HG03196 (cell line): Measurements from ENCODE around the gene TMEM179.

Source experiments
- ATAC-seq: cut with Tn5 transposase; IDR thresholded peaks from one replicate; pipeline ENCODE4 v1.9.1; 2021; ENCODE audit not compliant: unreplicated experiment

Gene TMEM179

DNA sequence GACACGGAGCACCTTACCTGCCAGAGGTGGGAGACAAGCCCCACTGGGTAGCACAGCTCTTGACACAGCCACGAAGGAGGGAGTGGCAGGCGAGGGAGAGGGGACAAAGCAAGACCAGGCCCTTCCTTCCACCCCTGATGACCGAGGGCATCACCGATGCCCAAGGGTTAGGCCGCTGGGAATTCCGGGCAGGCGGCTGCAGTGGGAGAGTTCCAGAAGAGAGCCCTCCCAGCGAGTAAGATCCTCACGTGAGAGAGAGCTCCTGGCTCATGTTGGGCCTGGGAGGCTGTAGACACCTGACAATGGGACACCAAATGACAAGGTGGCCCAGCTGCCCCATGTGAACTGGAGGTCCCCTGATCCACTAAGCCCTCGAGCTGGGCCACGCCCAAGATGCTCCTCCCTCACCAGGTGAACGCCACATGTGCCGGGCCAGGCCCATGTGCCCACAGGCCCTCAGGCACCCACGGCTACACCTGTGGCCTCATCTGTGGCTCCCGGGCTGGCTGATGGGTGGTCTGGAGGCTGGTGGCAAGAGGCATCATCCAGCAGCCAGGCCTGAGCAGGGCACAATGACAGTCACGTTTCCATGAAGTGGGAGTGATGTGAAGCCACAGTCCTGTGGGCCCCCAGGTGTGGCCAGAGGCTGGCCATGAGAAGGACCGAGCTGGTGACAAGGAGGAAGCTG is 57.1 kb downstream of the TMEM179 start:
- ATAC-seq = no peak

DNA sequence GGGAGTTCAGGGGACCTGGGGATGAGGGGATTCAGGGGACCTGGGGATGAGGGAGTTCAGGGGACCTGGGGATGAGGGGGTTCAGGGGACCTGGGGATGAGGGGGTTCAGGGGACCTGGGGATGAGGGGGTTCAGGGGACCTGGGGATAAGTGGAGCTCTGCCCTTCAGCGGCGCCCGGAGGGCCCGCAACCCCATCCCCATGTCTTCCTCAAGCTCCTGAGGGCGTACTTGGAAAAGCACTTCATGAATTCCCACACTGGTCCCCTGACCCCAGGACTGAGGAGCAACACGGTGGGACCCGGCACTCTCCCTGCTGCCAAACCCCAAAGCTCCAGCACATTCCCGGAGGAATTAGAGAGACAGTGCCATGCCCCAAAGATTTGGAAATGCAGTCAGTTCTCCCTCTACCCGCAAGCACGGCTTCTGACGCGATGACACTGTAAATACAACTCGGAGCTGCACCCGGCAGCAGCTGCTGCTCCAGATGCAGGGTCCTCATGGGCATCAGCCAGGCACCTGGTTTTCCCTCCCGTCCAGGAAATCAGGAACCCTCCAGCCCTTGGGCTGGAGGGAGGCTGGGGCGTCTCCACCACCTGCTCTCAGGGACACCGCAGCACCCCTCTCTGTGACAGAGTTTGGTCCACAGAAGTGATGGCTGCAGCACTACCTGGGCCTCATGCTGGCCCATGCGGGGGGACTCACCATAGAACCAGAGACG is 57.8 kb downstream of the TMEM179 start:
- no peak for ATAC-seq

DNA sequence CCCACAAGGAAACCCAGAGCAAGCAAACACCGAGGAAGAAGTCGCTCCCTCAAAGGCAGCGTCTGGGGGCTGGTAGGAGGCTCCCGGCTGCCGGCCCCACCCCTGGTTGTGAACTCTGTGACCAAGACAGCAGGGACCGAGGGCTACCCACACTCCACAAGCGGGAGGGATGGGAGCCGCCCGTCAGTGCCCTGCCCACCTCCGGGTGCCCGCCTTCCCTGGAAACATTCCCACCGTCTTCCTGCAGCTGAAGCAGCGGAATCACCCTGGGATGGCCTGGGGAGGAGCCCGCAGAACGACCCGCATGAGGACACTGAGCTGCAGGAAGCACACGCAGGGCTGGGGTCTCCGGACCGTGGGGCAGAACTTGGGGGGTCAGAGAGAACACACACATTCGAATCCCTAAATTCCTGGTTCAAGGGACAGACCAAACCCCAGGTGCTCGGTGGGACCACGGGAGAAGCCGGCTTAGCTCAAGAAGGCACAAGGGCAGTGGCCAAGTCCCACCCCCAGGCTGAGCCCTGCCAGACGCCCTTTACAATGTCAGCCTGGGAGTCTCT is 58.5 kb downstream of the TMEM179 start:
- ATAC-seq = no peak

DNA sequence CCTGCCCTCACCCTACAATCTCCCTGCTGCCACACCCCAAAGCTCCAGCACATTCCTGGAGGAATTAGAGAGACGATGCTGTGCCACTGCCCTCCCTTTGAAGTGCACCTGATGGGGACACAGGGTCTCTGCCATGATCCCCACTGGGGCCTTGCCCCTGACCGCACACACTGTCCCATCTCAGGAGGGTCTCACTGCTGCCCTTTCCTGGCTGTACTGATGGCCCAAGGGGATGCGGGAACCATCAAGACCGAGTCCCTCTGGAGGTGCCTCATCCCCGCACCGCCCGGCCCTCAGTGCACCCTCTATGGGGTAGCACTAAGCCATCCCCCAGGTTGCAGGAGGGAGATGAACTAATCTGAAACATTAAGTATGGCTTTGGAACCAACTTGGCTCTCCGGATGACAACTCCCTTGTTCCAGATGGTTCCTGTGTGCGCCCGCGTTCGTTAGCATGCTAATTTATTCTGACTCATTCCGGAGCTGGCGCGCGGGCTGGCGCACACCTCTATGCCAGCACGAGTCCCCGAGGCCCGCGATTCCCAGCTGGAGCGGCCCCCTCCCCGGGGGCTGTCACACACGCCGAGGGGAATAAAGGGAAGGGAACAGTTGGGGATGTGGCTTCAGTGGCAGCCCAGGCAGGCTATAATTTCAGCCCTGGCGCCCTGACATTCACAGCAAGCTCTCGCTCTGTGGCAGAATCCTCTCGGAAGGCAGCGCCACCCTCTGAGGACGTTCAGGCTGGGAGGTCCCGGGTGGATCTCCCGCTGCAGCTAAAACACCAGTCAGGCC is 59.2 kb downstream of the TMEM179 start:
- ATAC-seq = no peak

DNA sequence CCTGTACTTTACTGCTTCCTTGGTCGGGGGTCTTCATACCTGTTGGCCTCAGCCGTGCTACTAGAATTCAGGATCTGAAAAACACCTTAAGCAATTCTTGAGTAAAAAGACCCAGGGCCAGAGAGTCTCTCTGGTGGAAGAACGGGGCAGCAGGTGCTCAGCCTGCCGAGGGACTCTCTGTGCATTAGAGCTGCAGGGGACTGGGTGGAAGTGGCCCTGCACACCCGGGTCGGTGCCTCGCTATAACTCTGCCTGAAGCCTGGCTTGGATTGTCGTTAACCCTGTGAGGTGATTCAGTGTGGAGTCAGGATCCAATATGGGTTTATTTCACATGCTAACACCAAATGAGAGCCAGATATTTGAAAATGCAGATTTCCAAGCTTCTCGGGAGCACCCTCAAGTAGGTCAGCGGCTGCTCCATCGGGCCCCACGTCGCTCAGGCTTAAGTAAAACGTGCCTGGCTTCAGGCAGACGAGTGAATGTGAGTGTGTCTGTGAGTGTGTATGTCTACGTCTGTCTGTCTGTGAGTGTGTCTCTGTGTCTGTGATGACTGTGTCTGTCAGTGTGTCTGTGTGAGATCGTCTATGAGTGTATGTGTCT is 60.1 kb downstream of the TMEM179 start:
- no peak for ATAC-seq

DNA sequence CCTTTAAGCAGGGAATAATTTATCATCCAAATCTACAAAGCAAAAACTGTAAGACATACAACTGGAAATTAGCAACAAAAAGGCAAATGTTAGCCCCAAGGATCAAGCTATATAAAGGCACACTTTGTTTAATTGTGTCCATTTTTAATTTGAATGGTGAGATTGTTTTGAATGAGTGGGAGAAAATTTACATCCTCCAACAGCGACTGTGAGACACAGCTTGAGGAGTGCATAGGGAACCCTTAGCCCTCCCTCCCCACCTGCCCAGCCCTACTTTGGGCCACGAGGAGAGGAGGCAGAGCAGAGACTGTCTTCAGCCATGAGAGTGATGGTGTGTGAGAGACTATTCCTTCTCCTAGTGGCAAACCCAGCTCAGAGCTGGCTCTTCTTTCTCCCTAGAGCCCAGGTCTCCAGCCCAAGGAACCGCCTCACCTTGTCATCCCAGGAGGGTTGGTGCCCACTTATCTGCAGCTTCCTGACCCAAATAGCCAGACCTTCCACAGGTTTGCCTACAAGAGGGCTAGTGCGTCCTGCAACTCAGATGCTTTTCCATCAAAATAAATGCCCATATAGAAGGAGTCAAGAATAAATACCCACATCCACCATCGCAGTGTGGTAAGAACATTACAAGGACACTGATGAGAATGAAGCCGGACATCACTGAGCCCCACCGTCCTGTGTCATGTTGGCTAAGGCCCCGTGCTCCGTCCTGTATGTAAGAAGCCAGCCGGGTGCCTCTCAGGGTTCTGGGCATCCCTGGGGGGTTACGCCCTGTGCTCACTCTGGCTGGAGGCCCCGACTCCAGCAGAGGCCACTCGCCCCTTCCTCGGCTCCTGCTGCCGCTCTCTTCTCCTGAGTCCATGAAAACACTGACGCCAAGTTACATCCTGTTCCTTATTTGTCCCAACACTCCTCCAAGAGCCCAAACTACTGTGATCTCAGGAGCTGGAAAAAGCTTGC is 61.4 kb downstream of the TMEM179 start:
- no peak for ATAC-seq

DNA sequence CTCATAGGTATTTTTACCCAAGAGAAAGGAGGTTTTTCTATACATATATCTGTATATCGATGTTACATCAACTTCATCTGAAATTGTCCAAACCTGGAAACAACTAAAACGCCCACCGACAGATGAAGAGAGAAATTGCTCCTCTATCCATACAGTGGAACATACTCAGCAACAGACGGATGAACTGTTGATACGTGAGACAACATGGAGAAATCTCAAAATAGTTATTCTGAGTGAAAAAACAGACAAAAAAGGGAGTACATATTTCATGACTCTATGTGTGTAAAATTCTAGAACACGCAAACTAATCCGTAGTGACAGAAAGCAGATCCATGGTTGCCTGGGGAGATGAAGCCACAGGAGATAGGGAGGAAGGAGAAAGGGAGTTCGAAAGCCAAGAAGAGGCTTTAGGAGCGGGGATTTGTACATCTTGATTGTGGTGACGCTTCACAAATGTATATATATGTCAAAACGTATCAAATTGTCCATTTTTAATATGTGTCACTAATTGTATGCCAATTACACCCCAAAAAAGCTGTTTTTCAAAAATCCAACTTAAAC is 62.6 kb downstream of the TMEM179 start:
- ATAC-seq = no peak
